Mucosa of descending colon (tissue), 3 donors: ENCODE measurements around the gene SLC23A1. TPM values are rescaled to one million over a fixed set of nuclear protein-coding genes. Genes with fewer than 3 reads are reported as not detected.

ENCODE experiments used
- ATAC-seq: fragments of 200-7000 bp; cut with Tn5 transposase; one replicate; pipeline ENCODE4 v1.9.1; 2020; ENCODE audit warnings: mild to moderate bottlenecking, moderate library complexity
- DNase-seq, 3 donors: peaks; one replicate each; pipeline ENCODE4 v3.0.0-alpha.2; 2020
- H3K36me3 ChIP-seq: fragments of 200-600 bp; one replicate; pipeline ENCODE4 v1.8.0; 2021; ENCODE audit warnings: low read depth, mild to moderate bottlenecking
- H3K4me1 ChIP-seq: fragments of 200-600 bp; one replicate; pipeline ENCODE4 v1.8.0; 2021; ENCODE audit warnings: low read depth, mild to moderate bottlenecking
- H3K4me3 ChIP-seq: fragments of 200-600 bp; one replicate; pipeline ENCODE4 v1.8.0; 2021; ENCODE audit warnings: mild to moderate bottlenecking
- H3K9me3 ChIP-seq: fragments of 200-600 bp; one replicate; pipeline ENCODE4 v1.8.0; 2021; ENCODE audit warnings: mild to moderate bottlenecking
- intact Hi-C, 2 donors: fragments of 100-400 bp; cut with DNase I in 1 of 2; cut with micrococcal nuclease in 1 of 2; formaldehyde crosslinking; loops; one replicate each; pipeline versions ENCODE4 v1.11.0 to v1.11.1; 2022; cut with DNase I, micrococcal nuclease
- total RNA-seq, 3 donors: library from RNA; stranded (reverse); fragmentation: NEBNext Ultra II Directional in 2 of 3; extraction: Animal tissue kit (Norgen Biotek cat#: 25700) in 2 of 3; gene quantifications; one replicate each; pipeline versions ENCODE4 v1.2.1 to v1.2.4, GENCODE V29; 2021 to 2023
- TF ChIP-seq, protein P1 (sequence below): fragments of 200-600 bp; IDR thresholded peaks from one replicate; pipeline ENCODE4 v1.8.0; 2022; ENCODE audit warnings: antibody characterized with exemption, mild to moderate bottlenecking
- donor health status: DM: no; HTN: no; CAD: no; lungs with moderate emphysema.
- donor health status: DM: no; HTN: no; CAD: no.
- donor health status: DM: no; HTN: yes; CAD: no.

The SLC23A1 gene
- total RNA-seq, 3 donors from 2014 or later = 2.5 to 9.0 (median 5.1) TPM

- H3K4me3 ChIP-seq = no peak overlapping the region
- TF ChIP-seq, protein P1, sequence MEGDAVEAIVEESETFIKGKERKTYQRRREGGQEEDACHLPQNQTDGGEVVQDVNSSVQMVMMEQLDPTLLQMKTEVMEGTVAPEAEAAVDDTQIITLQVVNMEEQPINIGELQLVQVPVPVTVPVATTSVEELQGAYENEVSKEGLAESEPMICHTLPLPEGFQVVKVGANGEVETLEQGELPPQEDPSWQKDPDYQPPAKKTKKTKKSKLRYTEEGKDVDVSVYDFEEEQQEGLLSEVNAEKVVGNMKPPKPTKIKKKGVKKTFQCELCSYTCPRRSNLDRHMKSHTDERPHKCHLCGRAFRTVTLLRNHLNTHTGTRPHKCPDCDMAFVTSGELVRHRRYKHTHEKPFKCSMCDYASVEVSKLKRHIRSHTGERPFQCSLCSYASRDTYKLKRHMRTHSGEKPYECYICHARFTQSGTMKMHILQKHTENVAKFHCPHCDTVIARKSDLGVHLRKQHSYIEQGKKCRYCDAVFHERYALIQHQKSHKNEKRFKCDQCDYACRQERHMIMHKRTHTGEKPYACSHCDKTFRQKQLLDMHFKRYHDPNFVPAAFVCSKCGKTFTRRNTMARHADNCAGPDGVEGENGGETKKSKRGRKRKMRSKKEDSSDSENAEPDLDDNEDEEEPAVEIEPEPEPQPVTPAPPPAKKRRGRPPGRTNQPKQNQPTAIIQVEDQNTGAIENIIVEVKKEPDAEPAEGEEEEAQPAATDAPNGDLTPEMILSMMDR = peak; percentile 47
- intact Hi-C loops = no loop called here
- H3K36me3 ChIP-seq = no peaks in the 10 kb centered on the region
- peak; percentile 60 to 77 (median 75) for DNase-seq
- H3K4me1 ChIP-seq = peaks cover 37% of the 10 kb centered on the region
- ATAC-seq = peak; percentile 14
- H3K9me3 ChIP-seq = no peaks in the 10 kb centered on the region
These were observed 11.1 kb upstream of the SLC23A1 start for GRCh38 chr5:139394123-139394653.

GRCh38 chr5:139393497-139394122, 10.5 kb upstream of the SLC23A1 start:
- ATAC-seq (no peak), DNase-seq (peak in 2 of 3 donors; percentile 35 to 64)
- intact Hi-C loops = no loop called here
- TF ChIP-seq, protein P1 = no peak
- no peaks in the 10 kb centered on the region for H3K36me3 ChIP-seq
- H3K4me1 ChIP-seq = peaks cover 43% of the 10 kb centered on the region
- H3K9me3 ChIP-seq = no peaks in the 10 kb centered on the region
- H3K4me3 ChIP-seq = peak overlapping the region; percentile 32

- Histone ChIP-seq H3K36me3 (no peaks in the 10 kb centered on the region), H3K4me1 (peaks cover 48% of the 10 kb centered on the region), H3K9me3 (no peaks in the 10 kb centered on the region), H3K4me3 (peak overlapping the region; percentile 32)
- peak; percentile 83 to 92 (median 90) for DNase-seq
- intact Hi-C loops = no loop called here
- TF ChIP-seq, protein P1 = peak; percentile 33
- peak; percentile 77 for ATAC-seq
These were observed 9.8 kb upstream of the SLC23A1 start for GRCh38 chr5:139392678-139393496.

- Histone ChIP-seq H3K36me3 (no peaks in the 10 kb centered on the region), H3K9me3 (no peaks in the 10 kb centered on the region), H3K4me1 (peaks cover 52% of the 10 kb centered on the region), H3K4me3 (peak overlapping the region; percentile 32)
- TF ChIP-seq, protein P1 = no peak
- DNase-seq (no peak), ATAC-seq (peak; percentile 44)
- intact Hi-C loops = no loop called here
These were observed 9.2 kb upstream of the SLC23A1 start for GRCh38 chr5:139392324-139392677.

DNA sequence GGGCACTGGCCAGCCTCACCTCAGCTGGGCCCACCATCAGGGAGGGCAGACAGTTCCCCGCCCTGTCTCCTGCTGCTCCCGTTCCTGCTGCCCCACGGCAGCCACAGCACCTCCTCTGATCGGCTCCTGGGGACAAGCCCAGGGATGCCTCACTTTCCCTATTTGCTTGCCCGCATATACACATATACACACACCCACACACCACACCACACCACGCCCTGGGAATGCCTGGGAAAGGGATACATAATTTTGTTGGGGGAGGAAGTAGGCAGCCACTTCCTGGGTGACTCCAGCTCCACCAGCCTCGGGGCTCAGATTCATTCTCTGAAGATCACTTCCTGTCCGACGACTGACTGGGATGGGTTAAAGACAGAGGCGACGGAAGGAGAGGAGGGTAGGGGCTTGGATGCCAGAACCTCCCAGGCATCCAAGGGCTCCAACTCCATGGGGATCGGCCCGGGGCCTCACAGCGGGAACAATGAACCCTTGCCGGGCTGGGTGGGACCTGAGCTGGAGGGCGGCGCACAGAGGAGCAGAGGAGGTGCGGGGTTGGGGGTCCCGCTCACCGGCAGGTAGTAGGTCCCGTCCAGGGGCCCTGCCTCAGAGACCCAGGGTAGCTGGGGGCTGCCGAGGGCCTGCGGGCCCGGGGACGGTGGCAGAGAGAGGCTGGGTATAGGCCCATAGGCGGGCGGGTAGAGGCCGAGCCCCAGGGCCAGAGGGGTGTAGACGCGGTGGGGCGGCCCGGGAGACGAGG, 8.7 kb upstream of the SLC23A1 start:
- ATAC-seq = peak; percentile 55
- peak; percentile 71 to 74 (median 74) for DNase-seq
- intact Hi-C loops = no loop called here
- Histone ChIP-seq H3K4me1 (peaks cover 52% of the 10 kb centered on the region), H3K9me3 (no peaks in the 10 kb centered on the region), H3K4me3 (peak overlapping the region; percentile 32), H3K36me3 (no peaks in the 10 kb centered on the region)
- TF ChIP-seq, protein P1 = no peak
